Endothelial cell (in vitro differentiated cells): ENCODE results near the gene CRAT. TPM values are rescaled to one million over a fixed set of nuclear protein-coding genes. Genes with fewer than 3 reads are reported as not detected.
A peak's percentile ranks its signal among the peaks of the same experiment; 100 is the strongest.

ENCODE experiments used
- DNase-seq: peaks from one replicate; pipeline ENCODE4 v3.0.0; 2021; ENCODE audit warnings: low spot score
- H3K27ac Mint-ChIP-seq: one replicate; pipeline ENCODE4 v1.8.0; 2021; ENCODE audit warnings: mixed read lengths, inconsistent platforms; ENCODE audit not compliant: unreplicated experiment
- H3K27me3 Mint-ChIP-seq: one replicate; pipeline ENCODE4 v1.8.0; 2021; ENCODE audit warnings: mild to moderate bottlenecking, moderate library complexity, mixed read lengths, inconsistent platforms; ENCODE audit not compliant: unreplicated experiment
- H3K36me3 Mint-ChIP-seq: one replicate; pipeline ENCODE4 v1.8.0; 2021; ENCODE audit warnings: mild to moderate bottlenecking, low read depth, mixed read lengths, inconsistent platforms; ENCODE audit not compliant: unreplicated experiment
- H3K4me1 Mint-ChIP-seq: one replicate; pipeline ENCODE4 v1.8.0; 2021; ENCODE audit warnings: mild to moderate bottlenecking, mixed read lengths, inconsistent platforms; ENCODE audit not compliant: unreplicated experiment
- H3K4me3 Mint-ChIP-seq: one replicate; pipeline ENCODE4 v1.8.0; 2021; ENCODE audit warnings: mild to moderate bottlenecking, mixed read lengths, inconsistent platforms; ENCODE audit not compliant: unreplicated experiment
- H3K9me3 Mint-ChIP-seq: one replicate; pipeline ENCODE4 v1.8.0; 2021; ENCODE audit warnings: mixed read lengths, inconsistent platforms; ENCODE audit not compliant: unreplicated experiment
- total RNA-seq: library from RNA; stranded (reverse); fragmentation: NEBNext Ultra II Directional; extraction: Animal tissue kit (Norgen Biotek cat#: 25700); gene quantifications from one replicate; pipeline ENCODE4 v1.2.1, GENCODE V29; 2021; ENCODE audit not compliant: unreplicated experiment
- TF ChIP-seq, protein P1 (sequence below): fragments of 200-600 bp; sonication (generic); IDR thresholded peaks from one replicate; pipeline ENCODE4 v1.5.0; 2021; ENCODE audit warnings: antibody characterized with exemption; ENCODE audit not compliant: unreplicated experiment

Gene CRAT
- total RNA-seq, 1 donor from 2014 or later, result 42.9 TPM

DNA sequence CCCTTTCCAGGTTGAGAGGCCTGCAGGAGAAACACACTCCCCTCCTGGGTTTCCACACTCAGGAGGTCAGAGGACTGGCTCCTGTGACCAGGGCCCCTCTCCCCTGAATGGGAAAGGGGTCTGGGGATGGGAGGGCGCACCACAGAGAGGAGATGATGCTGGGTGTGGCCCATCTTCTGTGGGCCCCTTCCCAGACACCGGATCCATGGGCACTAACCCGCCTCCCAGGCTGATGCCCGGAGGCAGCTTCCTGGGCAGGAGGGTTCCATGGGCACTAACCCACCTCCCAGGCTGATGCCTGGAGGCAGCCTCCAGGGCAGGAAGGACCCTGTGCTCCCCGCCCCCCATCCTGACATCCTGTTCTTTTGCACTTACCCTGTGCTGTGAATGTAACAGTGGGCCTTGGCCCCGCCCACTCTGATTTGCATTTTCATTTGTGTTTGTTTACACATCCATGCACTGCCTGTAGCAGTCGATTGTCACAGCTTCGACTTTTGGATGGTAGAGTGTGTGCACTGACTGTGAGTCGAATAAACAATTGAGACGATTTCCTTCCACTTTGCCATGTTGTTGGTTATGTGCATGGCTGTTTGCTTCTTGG, 39.0 kb downstream of the CRAT start:
- peak; percentile 59 for DNase-seq
- no peaks in the 10 kb centered on the region for H3K9me3 Mint-ChIP-seq
- H3K36me3 Mint-ChIP-seq, result peaks cover 11% of the 10 kb centered on the region
- TF ChIP-seq, protein P1, sequence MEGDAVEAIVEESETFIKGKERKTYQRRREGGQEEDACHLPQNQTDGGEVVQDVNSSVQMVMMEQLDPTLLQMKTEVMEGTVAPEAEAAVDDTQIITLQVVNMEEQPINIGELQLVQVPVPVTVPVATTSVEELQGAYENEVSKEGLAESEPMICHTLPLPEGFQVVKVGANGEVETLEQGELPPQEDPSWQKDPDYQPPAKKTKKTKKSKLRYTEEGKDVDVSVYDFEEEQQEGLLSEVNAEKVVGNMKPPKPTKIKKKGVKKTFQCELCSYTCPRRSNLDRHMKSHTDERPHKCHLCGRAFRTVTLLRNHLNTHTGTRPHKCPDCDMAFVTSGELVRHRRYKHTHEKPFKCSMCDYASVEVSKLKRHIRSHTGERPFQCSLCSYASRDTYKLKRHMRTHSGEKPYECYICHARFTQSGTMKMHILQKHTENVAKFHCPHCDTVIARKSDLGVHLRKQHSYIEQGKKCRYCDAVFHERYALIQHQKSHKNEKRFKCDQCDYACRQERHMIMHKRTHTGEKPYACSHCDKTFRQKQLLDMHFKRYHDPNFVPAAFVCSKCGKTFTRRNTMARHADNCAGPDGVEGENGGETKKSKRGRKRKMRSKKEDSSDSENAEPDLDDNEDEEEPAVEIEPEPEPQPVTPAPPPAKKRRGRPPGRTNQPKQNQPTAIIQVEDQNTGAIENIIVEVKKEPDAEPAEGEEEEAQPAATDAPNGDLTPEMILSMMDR, result no peak
- H3K4me1 Mint-ChIP-seq, result peaks cover 6% of the 10 kb centered on the region
- no peak overlapping the region for H3K4me3 Mint-ChIP-seq
- H3K27me3 Mint-ChIP-seq, result peaks cover 5% of the 10 kb centered on the region
- peak overlapping the region; percentile 82 for H3K27ac Mint-ChIP-seq

DNA sequence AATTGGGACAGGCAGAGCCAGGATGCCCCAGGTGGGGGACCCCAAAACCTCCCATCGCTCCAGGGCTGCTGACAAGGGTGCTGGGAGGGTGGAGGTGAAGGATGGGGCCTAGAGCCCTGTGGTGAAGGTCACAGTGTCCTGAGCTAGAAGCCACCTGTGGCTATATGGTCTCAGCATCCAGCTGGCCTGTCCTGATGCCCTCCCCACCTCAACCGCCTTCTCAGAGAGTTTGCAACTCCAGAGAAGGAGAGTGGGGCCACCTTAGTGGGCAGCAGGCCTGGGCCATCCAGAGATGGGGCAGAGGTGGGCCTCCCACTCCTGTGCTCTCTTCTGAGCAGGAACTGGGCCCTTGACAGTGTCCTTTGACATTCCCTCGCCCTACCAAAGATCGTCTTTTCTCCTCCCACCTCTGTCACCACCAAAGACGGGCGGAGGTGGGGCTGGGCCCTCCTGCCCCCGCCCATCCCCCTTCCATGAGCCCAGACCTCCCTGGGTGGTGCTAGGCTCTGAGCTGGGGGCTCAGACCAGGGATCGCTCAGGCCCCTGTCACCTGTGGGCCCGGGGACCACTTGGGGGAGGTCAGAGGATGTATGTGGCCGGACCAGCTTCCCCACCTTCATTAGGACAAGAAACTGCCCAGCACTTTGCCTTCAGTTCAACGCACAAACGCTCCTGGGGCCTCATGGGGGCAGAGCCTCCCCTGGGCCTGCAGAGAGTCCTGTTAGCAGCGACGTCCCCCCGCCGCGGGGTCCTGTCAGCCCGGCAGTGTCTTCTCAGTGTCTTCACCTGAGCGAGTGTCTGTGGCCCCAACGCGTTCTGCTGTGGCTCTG, 39.7 kb downstream of the CRAT start:
- Mint-ChIP-seq H3K36me3 (peaks cover 11% of the 10 kb centered on the region), H3K9me3 (no peaks in the 10 kb centered on the region), H3K4me1 (peaks cover 6% of the 10 kb centered on the region), H3K27me3 (peaks cover 5% of the 10 kb centered on the region), H3K4me3 (no peak overlapping the region), H3K27ac (no peak overlapping the region)
- TF ChIP-seq, protein P1, result no peak
- no peak for DNase-seq

DNA sequence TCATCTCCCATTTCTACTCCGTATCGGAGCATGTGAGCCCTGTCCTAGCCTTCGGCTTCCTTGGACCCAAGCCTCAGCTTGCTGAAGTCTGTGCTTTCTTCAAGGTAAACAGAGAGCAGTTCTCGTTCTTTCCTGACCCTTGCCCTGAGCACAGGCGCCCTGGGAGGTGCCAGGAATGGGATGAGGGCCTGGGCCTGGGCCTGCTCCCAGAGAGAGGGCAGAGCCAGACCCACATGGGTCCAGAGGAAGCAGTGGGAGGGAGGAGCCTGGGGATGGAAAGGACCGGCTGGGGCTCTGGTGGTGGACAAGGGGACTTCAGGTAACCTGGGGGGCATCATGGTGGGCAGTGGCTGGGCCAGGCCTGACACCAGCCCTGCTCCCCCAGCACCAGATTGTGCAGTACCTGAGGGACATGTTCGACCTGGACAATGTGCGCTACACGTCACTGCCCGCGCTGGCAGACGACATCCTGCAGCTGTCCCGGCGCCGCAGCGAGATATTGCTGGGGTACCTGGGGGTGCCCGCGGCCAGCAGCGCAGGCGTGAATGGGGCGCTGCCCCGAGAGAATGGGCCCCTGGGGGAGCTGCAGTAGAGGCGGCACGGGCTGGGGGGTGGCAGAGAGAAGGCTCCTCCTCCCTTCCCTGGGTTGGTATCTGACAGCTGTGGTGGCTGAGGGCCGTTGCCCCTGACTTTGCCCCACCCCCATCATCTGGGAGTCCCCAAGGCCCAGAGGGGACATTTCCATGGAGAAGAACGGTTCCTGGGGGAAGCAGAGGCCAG, 40.5 kb downstream of the CRAT start:
- H3K4me1 Mint-ChIP-seq, result peaks cover 6% of the 10 kb centered on the region
- peaks cover 15% of the 10 kb centered on the region for H3K36me3 Mint-ChIP-seq
- no peaks in the 10 kb centered on the region for H3K9me3 Mint-ChIP-seq
- H3K4me3 Mint-ChIP-seq, result no peak overlapping the region
- TF ChIP-seq, protein P1, result peak; percentile 12
- H3K27me3 Mint-ChIP-seq, result peaks cover 5% of the 10 kb centered on the region
- no peak for DNase-seq
- H3K27ac Mint-ChIP-seq, result no peak overlapping the region

DNA sequence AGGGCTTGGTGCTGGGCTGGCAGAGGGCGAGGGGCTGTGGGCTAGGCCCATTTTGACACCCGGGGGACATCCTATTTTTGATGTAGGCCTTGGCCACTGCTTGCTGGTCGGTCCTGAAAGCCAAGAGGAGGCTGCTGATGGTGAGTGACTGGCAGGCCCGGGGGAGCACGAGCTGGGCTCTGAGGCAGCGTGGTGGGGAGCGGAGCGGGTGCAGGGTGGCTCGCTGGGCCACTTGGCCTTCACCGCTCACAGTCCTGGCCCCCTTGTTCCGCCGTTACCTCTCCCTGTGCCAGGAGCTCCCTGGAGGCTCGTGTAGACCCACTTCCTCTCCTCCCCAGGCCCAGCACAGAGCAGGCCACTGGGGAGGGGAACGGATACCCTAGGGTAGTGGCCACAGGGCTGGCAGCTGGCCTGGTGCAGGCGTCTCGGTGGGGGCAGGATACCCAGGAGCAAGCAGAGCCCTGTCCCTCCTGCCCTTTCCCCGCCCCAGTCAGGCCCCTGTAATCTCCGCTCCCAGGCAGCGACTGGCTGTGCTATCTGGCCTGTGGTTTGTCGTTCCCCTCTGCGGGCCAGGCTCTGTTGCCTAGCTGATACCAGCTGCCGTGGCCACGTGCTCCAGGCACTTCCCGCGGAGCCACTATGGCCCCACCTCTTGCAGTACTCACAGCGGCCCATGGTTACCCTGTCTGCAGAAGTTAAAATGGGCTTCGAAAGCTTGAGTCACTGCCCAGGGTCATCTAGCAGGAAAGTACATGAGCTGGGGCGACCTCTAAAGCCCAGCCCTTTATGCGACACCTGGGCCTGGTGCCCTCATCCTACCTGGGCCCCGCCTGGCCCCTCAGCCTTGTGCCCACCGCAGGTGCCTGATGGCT, 41.4 kb downstream of the CRAT start:
- Mint-ChIP-seq H3K4me1 (peaks cover 6% of the 10 kb centered on the region), H3K27ac (peak overlapping the region; percentile 10)

More for the DNA sequence above, 41.4 kb downstream of the CRAT start:
- TF ChIP-seq, protein P1, result no peak
- DNase-seq, result no peak
- H3K27me3 Mint-ChIP-seq, result peaks cover 5% of the 10 kb centered on the region
- H3K9me3 Mint-ChIP-seq, result no peaks in the 10 kb centered on the region
- H3K36me3 Mint-ChIP-seq, result peaks cover 15% of the 10 kb centered on the region
- H3K4me3 Mint-ChIP-seq, result no peak overlapping the region
